ENCODE data around the gene RICTOR. TPM values are rescaled to one million over a fixed set of nuclear protein-coding genes. Genes with fewer than 3 reads are reported as not detected.

Gene RICTOR
- total RNA-seq, 2 experiments from 2014 or later: 125 TPM

GRCh38 chr5:39024884-39025283 is 49.3 kb downstream of the RICTOR start:
- Mint-ChIP-seq H3K27me3 (no peaks in the 10 kb centered on the region), H3K4me3 (peak overlapping the region; percentile 23), H3K27ac (peak overlapping the region; percentile 55), H3K9me3 (peaks cover 4% of the 10 kb centered on the region), H3K36me3 (ENCODE audit: low read depth) (peaks cover 72% of the 10 kb centered on the region), H3K4me1 (ENCODE audit: low read depth) (peaks cover 57% of the 10 kb centered on the region)
- ChIA-PET POLR2A (interaction anchor here (1.0 kb wide), 1 partner anchor 48 kb away, joined by 3 read pairs; no protein-coding TSS in a partner anchor), CTCF (interaction anchor here (1.1 kb wide), 1 partner anchor 48 kb away, joined by 3 read pairs; no protein-coding TSS in a partner anchor)
- Histone ChIP-seq H3K27ac (ENCODE audit: low read depth in 1 of 2, low read length in 2 of 2) (no peak overlapping the region), H3K36me3 (ENCODE audit: insufficient read depth, low read length) (peaks cover 23% of the 10 kb centered on the region), H3K27me3 (ENCODE audit: control insufficient read depth in 1 of 2, insufficient read depth in 2 of 2, low read length in 2 of 2) (no peaks in the 10 kb centered on the region), H3K9me3 (ENCODE audit: control insufficient read depth in 1 of 2, insufficient read depth in 1 of 2, low read length in 2 of 2) (peaks cover 5 to 10% of the 10 kb centered on the region in 2 experiments), H3K4me3 (ENCODE audit: low read length) (no peak overlapping the region), H3K4me1 (ENCODE audit: insufficient read depth, low read length) (peaks cover 17% of the 10 kb centered on the region)
- ATAC-seq (ENCODE audit: poor library complexity): no peak
- no peak for DNase-seq
- TF ChIP-seq, protein P1, sequence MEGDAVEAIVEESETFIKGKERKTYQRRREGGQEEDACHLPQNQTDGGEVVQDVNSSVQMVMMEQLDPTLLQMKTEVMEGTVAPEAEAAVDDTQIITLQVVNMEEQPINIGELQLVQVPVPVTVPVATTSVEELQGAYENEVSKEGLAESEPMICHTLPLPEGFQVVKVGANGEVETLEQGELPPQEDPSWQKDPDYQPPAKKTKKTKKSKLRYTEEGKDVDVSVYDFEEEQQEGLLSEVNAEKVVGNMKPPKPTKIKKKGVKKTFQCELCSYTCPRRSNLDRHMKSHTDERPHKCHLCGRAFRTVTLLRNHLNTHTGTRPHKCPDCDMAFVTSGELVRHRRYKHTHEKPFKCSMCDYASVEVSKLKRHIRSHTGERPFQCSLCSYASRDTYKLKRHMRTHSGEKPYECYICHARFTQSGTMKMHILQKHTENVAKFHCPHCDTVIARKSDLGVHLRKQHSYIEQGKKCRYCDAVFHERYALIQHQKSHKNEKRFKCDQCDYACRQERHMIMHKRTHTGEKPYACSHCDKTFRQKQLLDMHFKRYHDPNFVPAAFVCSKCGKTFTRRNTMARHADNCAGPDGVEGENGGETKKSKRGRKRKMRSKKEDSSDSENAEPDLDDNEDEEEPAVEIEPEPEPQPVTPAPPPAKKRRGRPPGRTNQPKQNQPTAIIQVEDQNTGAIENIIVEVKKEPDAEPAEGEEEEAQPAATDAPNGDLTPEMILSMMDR (IDR thresholded peaks at IDR 0.05): no peak
- intact Hi-C loops (cut with DNase I, micrococcal nuclease): loop anchor here in 1 of 2 experiments (5.0 kb wide), 1 partner anchor 37 kb away; no protein-coding TSS in a partner anchor

- H3K27ac Mint-ChIP-seq: no peak overlapping the region
- H3K9me3 ChIP-seq (ENCODE audit: control insufficient read depth in 1 of 2, insufficient read depth in 1 of 2, low read length in 2 of 2): peaks cover 5 to 10% of the 10 kb centered on the region in 2 experiments
- peaks cover 72% of the 10 kb centered on the region for H3K36me3 Mint-ChIP-seq (ENCODE audit: low read depth)
- no peak overlapping the region for H3K27ac ChIP-seq (ENCODE audit: low read depth in 1 of 2, low read length in 2 of 2)
- CTCF ChIA-PET: no interaction called here
- intact Hi-C loops (cut with DNase I, micrococcal nuclease): loop anchor here in 1 of 2 experiments (5.0 kb wide), 1 partner anchor 38 kb away; no protein-coding TSS in a partner anchor
- H3K4me1 ChIP-seq (ENCODE audit: insufficient read depth, low read length): peaks cover 17% of the 10 kb centered on the region
- no peaks in the 10 kb centered on the region for H3K27me3 ChIP-seq (ENCODE audit: control insufficient read depth in 1 of 2, insufficient read depth in 2 of 2, low read length in 2 of 2)
- peaks cover 66% of the 10 kb centered on the region for H3K4me1 Mint-ChIP-seq (ENCODE audit: low read depth)
- POLR2A ChIA-PET: interaction anchor here (1.0 kb wide), 1 partner anchor 49 kb away, joined by 3 read pairs; no protein-coding TSS in a partner anchor
- peak in 4 of 14 experiments; percentile 6 to 34 (median 21) for DNase-seq
- peaks cover 26% of the 10 kb centered on the region for H3K36me3 ChIP-seq (ENCODE audit: insufficient read depth, low read length)
- no peak overlapping the region for H3K4me3 Mint-ChIP-seq
- no peak overlapping the region for H3K4me3 ChIP-seq (ENCODE audit: low read length)
- H3K9me3 Mint-ChIP-seq: peaks cover 4% of the 10 kb centered on the region
- H3K27me3 Mint-ChIP-seq: no peaks in the 10 kb centered on the region
- peak; percentile 59 for ATAC-seq (ENCODE audit: poor library complexity)
- TF ChIP-seq, protein P1 (IDR thresholded peaks at IDR 0.05): no peak
Measured at GRCh38 chr5:39024005-39024404, 50.2 kb downstream of the RICTOR start.

- Mint-ChIP-seq H3K4me3 (no peak overlapping the region), H3K9me3 (peaks cover 4% of the 10 kb centered on the region), H3K27me3 (no peaks in the 10 kb centered on the region), H3K36me3 (ENCODE audit: low read depth) (peaks cover 72% of the 10 kb centered on the region), H3K27ac (no peak overlapping the region), H3K4me1 (ENCODE audit: low read depth) (peaks cover 75% of the 10 kb centered on the region)
- DNase-seq (no peak), ATAC-seq (ENCODE audit: poor library complexity) (no peak)
- Histone ChIP-seq H3K4me1 (ENCODE audit: insufficient read depth, low read length) (peaks cover 17% of the 10 kb centered on the region), H3K4me3 (ENCODE audit: low read length) (no peak overlapping the region), H3K9me3 (ENCODE audit: control insufficient read depth in 1 of 2, insufficient read depth in 1 of 2, low read length in 2 of 2) (peaks cover 3 to 5% of the 10 kb centered on the region in 2 experiments), H3K27ac (ENCODE audit: low read depth in 1 of 2, low read length in 2 of 2) (no peak overlapping the region), H3K27me3 (ENCODE audit: control insufficient read depth in 1 of 2, insufficient read depth in 2 of 2, low read length in 2 of 2) (no peaks in the 10 kb centered on the region), H3K36me3 (ENCODE audit: insufficient read depth, low read length) (peaks cover 28% of the 10 kb centered on the region)
- intact Hi-C loops (cut with DNase I, micrococcal nuclease): loop anchor here in 1 of 2 experiments (5.0 kb wide), 1 partner anchor 39 kb away; no protein-coding TSS in a partner anchor
- TF ChIP-seq, protein P1 (IDR thresholded peaks at IDR 0.05): no peak
- ChIA-PET CTCF (interaction anchor here (0.6 to 1.1 kb wide), 2 partner anchors 57 to 62 kb away, joined by 4 read pairs; no protein-coding TSS in a partner anchor), POLR2A (no interaction called here)
Measured at GRCh38 chr5:39023121-39023520, 51.1 kb downstream of the RICTOR start.
